Dermis lymphatic vessel endothelial cell (primary cell): ENCODE data around the gene NR2C2AP. TPM values are rescaled to one million over a fixed set of nuclear protein-coding genes. Genes with fewer than 3 reads are reported as not detected.

Experiments used
- total RNA-seq: library from RNA; depleted of rRNA; stranded (reverse); fragments of >200 nt; gene quantifications from 2 replicates; pipeline ENCODE4 v1.2.1, GENCODE V29; 2014

The NR2C2AP gene
- total RNA-seq, result 6.2 and 6.7 TPM in 2 replicates

GRCh38 chr19:19203012-19203856 is at the start of gene NR2C2AP:
TSS of gene NR2C2AP (minus strand) at chr19:19203414. CDS start at chr19:19203060, 354 bp downstream.

GRCh38 chr19:19211499-19212420 is 8.5 kb upstream of the NR2C2AP start, which contains the start of gene NCAN:
TSS of gene NCAN (plus strand) at chr19:19211958. CDS start at chr19:19216954, 4,996 bp downstream.

GRCh38 chr19:19192078-19192882 is 10.9 kb downstream of the NR2C2AP start, which contains the start of the genes BORCS8 and RFXANK:
TSS of gene BORCS8 (minus strand) at chr19:19192152. CDS start at chr19:19192117, 35 bp downstream.
TSS of gene RFXANK (plus strand) at chr19:19192258. CDS start at chr19:19193947, 1,689 bp downstream.

GRCh38 chr19:19170053-19170872 is 33.0 kb downstream of the NR2C2AP start, which contains the start of gene MEF2B:
TSS of gene MEF2B (minus strand) at chr19:19170263. CDS start at chr19:19150735, 19,528 bp downstream.

Other genes starting within 250 kb of the NR2C2AP start
- 13.3 and 14.4 TPM in 2 replicates for gene SUGP2, start 169.9 kb downstream of the NR2C2AP start, total RNA-seq
- 37.1 and 38.9 TPM in 2 replicates for gene ARMC6, start 169.8 kb downstream of the NR2C2AP start, total RNA-seq
- gene SLC25A42, start 139.4 kb downstream of the NR2C2AP start, total RNA-seq, result 4.1 and 4.3 TPM in 2 replicates
- 9.6 and 14.1 TPM in 2 replicates for gene TMEM161A, start 64.9 kb downstream of the NR2C2AP start, total RNA-seq
- not detected in 2 replicates for gene MEF2B, start 33.2 kb downstream of the NR2C2AP start, total RNA-seq
- gene BORCS8, start 11.3 kb downstream of the NR2C2AP start, total RNA-seq, result 12.0 and 18.3 TPM in 2 replicates
- gene RFXANK, start 11.2 kb downstream of the NR2C2AP start, total RNA-seq, result 65.5 and 82.9 TPM in 2 replicates
- gene NCAN, start 8.5 kb upstream of the NR2C2AP start, total RNA-seq, result not detected in 2 replicates
- gene TM6SF2, start 69.9 kb upstream of the NR2C2AP start, total RNA-seq, result not detected in 2 replicates
- gene SUGP1, start 117.1 kb upstream of the NR2C2AP start, total RNA-seq, result 21.3 and 23.0 TPM in 2 replicates
- 25.2 and 26.7 TPM in 2 replicates for gene MAU2, start 117.4 kb upstream of the NR2C2AP start, total RNA-seq
- 34.0 and 40.5 TPM in 2 replicates for gene GATAD2A, start 202.3 kb upstream of the NR2C2AP start, total RNA-seq